HepG2 (cell line): ENCODE results near the gene DNMT3L. TPM values are rescaled to one million over a fixed set of nuclear protein-coding genes. Genes with fewer than 3 reads are reported as not detected.
A peak's percentile ranks its signal among the peaks of the same experiment; 100 is the strongest.

ENCODE experiments used
- CCAR2 ChIP-seq: fragments of 200-400 bp; formaldehyde crosslinking; optimal IDR thresholded peaks from 2 replicates; pipeline ENCODE3; 2018; ENCODE audit warnings: low read depth, mild to moderate bottlenecking, low read length, moderate library complexity
- ETV5 ChIP-seq: IDR thresholded peaks from 2 replicates; pipeline ENCODE4 v1.6.1; 2018; ENCODE audit warnings: missing biosample characterization, missing genetic modification reagents, inconsistent platforms, borderline replicate concordance
- FUBP1 ChIP-seq: sonication (generic); formaldehyde crosslinking; IDR thresholded peaks from 2 replicates; pipeline ENCODE4 v1.5.1; 2020; ENCODE audit warnings: missing genetic modification reagents, mild to moderate bottlenecking, borderline replicate concordance
- TBL1XR1 ChIP-seq: fragments of 150-350 bp; IDR thresholded peaks from 2 replicates; pipeline ENCODE4 v1.6.1; 2014; ENCODE audit warnings: borderline replicate concordance, low read length; ENCODE audit not compliant: partially characterized antibody
- ZNF138 ChIP-seq: sonication (generic); formaldehyde crosslinking; IDR thresholded peaks from 2 replicates; pipeline ENCODE4 v1.5.0; 2020; ENCODE audit warnings: mild to moderate bottlenecking, low read depth, missing genetic modification reagents
- ZNF142 ChIP-seq: sonication (generic); formaldehyde crosslinking; IDR thresholded peaks from 2 replicates; pipeline ENCODE4 v1.4.0; 2020; ENCODE audit warnings: missing genetic modification reagents
- ZNF232 ChIP-seq: sonication (generic); formaldehyde crosslinking; IDR thresholded peaks from 2 replicates; pipeline ENCODE4 v1.4.0; 2020; ENCODE audit warnings: missing genetic modification reagents, borderline replicate concordance
- ZNF431 ChIP-seq: sonication (generic); formaldehyde crosslinking; IDR thresholded peaks from 2 replicates; pipeline ENCODE4 v1.9.0; 2022; ENCODE audit warnings: missing genetic modification reagents, low read depth, mild to moderate bottlenecking, borderline replicate concordance
- ZNF674 ChIP-seq: sonication (generic); formaldehyde crosslinking; IDR thresholded peaks from 2 replicates; pipeline ENCODE4 v1.5.0; 2020; ENCODE audit warnings: low read depth, mild to moderate bottlenecking, missing genetic modification reagents
- ZNF766 ChIP-seq: sonication (generic); formaldehyde crosslinking; IDR thresholded peaks from 2 replicates; pipeline ENCODE4 v1.5.0; 2020; ENCODE audit warnings: missing genetic modification reagents, borderline replicate concordance
- polyA plus RNA-seq, 8 experiments: library from polyadenylated mRNA; depleted of rRNA in 3 of 8; stranded (reverse) in 7 of 8; unstranded in 1 of 8; fragments of >200 nt; fragmentation: Illumina TruSeq in 4 of 8; extraction: Trizol in 4 of 8; gene quantifications; 2 replicates each; pipeline versions ENCODE4 v1.2.1 to v1.2.3, GENCODE V29; 2011 to 2016; ENCODE audit warnings: low read depth in 4 of 8, missing spikeins in 1 of 8, mixed read lengths in 1 of 8; ENCODE audit not compliant: insufficient read depth in 1 of 8
- total RNA-seq, 5 experiments: library from RNA; depleted of rRNA; stranded (reverse); fragments of >200 nt; fragmentation: Illumina TruSeq; extraction: Trizol; gene quantifications; 2 replicates each; pipeline ENCODE4 v1.2.3, GENCODE V29; 2016; ENCODE audit warnings: low read depth in 1 of 5
- TF ChIP-seq, protein P1 (sequence below): sonication (generic); IDR thresholded peaks from 2 replicates; pipeline ENCODE4 v1.6.1; 2016; ENCODE audit warnings: low read depth, borderline replicate concordance
- TF ChIP-seq, protein P2 (sequence below): IDR thresholded peaks from 2 replicates; pipeline ENCODE4 v1.6.1; 2016; ENCODE audit warnings: low read depth
- TF ChIP-seq, protein P3 (sequence below): sonication (generic); formaldehyde crosslinking; IDR thresholded peaks from 2 replicates; pipeline ENCODE4 v1.8.0; 2022; ENCODE audit warnings: mild to moderate bottlenecking, missing genetic modification reagents
- TF ChIP-seq, protein P4 (sequence below): sonication (generic); formaldehyde crosslinking; IDR thresholded peaks from 2 replicates; pipeline ENCODE4 v1.8.0; 2022; ENCODE audit warnings: mild to moderate bottlenecking, missing genetic modification reagents, borderline replicate concordance

The DNMT3L gene
- total and polyA plus RNA-seq, 2 of the 13 experiments (the other 11 are each of a cell fraction or from before 2014, with no cell fraction given), result 0.75 to 1.7 TPM

DNA sequence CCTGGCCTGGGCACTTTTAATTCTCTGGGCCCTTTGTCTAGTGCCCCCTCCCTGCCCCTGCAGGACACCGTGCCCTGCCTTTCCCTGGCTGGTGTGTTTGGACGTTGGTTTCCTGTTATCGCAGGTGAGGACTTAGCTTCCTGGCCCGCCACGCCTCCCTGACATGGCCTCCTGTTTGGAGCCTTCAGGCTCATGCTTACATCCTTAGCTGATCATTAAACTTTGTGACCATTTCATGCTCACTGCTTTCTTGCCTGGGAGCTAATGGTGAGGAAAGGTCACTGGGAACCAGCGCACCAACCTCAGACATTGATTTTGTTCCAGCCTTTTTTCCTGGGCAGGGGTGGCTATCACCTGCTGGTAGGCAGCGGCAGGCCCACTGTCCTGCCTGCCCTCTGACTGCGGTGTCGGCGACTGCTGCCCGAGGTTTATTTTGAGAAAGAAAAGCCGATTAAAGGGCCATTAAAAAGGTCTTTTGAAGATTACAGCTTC, 41.8 kb upstream of the DNMT3L start (continued):
- TF ChIP-seq, protein P1, sequence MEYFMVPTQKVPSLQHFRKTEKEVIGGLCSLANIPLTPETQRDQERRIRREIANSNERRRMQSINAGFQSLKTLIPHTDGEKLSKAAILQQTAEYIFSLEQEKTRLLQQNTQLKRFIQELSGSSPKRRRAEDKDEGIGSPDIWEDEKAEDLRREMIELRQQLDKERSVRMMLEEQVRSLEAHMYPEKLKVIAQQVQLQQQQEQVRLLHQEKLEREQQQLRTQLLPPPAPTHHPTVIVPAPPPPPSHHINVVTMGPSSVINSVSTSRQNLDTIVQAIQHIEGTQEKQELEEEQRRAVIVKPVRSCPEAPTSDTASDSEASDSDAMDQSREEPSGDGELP, result peak; percentile 16; the same call in 1 of the 2 replicates
- TF ChIP-seq ZNF232 (CRISPR knock-in tag) (no peak), ZNF674 (CRISPR knock-in tag) (no peak), TBL1XR1 (no peak), ZNF766 (CRISPR knock-in tag) (peak; percentile 21; the same call in 1 of the 2 replicates), ZNF142 (CRISPR knock-in tag) (no peak), FUBP1 (CRISPR knock-in tag) (no peak), ZNF431 (0 out of 2 replicates have a peak, but pooled peaks have one; percentile 46), CCAR2 (no peak), ZNF138 (CRISPR knock-in tag) (no peak), ETV5 (CRISPR knock-in tag) (peak; percentile 90)
- TF ChIP-seq, protein P2, sequence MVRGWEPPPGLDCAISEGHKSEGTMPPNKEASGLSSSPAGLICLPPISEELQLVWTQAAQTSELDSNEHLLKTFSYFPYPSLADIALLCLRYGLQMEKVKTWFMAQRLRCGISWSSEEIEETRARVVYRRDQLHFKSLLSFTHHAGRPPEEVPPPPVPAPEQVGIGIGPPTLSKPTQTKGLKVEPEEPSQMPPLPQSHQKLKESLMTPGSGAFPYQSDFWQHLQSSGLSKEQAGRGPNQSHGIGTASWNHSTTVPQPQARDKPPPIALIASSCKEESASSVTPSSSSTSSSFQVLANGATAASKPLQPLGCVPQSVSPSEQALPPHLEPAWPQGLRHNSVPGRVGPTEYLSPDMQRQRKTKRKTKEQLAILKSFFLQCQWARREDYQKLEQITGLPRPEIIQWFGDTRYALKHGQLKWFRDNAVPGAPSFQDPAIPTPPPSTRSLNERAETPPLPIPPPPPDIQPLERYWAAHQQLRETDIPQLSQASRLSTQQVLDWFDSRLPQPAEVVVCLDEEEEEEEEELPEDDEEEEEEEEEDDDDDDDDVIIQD (CRISPR knock-in tag), result 0 out of 2 replicates have a peak, but pooled peaks have one; percentile 17
- TF ChIP-seq, protein P3, sequence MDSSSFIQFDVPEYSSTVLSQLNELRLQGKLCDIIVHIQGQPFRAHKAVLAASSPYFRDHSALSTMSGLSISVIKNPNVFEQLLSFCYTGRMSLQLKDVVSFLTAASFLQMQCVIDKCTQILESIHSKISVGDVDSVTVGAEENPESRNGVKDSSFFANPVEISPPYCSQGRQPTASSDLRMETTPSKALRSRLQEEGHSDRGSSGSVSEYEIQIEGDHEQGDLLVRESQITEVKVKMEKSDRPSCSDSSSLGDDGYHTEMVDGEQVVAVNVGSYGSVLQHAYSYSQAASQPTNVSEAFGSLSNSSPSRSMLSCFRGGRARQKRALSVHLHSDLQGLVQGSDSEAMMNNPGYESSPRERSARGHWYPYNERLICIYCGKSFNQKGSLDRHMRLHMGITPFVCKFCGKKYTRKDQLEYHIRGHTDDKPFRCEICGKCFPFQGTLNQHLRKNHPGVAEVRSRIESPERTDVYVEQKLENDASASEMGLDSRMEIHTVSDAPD (CRISPR knock-in tag), result no peak
- TF ChIP-seq, protein P4, sequence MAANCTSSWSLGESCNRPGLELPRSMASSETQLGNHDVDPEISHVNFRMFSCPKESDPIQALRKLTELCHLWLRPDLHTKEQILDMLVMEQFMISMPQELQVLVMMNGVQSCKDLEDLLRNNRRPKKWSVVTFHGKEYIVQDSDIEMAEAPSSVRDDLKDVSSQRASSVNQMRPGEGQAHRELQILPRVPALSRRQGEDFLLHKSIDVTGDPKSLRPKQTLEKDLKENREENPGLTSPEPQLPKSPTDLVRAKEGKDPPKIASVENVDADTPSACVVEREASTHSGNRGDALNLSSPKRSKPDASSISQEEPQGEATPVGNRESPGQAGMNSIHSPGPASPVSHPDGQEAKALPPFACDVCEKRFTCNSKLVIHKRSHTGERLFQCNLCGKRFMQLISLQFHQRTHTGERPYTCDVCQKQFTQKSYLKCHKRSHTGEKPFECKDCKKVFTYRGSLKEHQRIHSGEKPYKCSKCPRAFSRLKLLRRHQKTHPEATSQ (CRISPR knock-in tag), result no peak
